ENCODE data around the gene CFAP58.
A peak's percentile ranks its signal among the peaks of the same experiment; 100 is the strongest.

Gene CFAP58

GRCh38 chr10:104334561-104334960 is 19.1 kb upstream of the CFAP58 start:
- no peak for DNase-seq (ENCODE audit: low spot score)

DNA sequence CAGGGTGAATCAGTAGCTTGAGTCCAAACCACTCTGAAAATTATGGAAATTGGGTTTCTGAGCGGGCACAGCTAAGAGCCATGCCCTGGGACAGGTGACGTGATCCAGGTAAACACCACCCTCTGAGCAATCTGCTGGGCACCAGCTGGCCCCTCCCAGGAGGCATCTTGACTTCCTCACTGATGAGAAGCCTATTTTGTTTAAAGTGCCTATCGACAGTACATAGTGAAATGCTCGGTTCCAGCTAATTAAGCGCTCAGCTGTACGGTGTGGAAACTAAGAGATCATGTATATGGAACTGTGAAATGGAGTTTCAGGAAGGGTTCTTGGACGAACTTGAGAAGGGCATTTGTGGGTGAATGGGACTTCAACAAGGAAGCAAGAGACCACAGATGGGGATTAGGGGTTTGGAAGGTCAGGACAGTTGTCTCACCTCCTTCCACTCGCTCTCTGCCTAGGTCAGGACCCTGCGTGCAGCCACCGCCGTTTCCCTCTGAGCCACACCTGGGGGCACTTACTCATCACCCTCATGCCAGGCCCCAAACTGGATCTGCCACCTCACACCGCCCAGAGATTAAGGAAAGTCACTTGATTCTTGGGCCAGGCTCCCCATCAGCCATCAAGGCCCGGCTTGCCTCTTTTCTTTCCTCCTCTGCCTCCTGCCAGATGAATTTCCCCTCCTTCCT is 18.5 kb upstream of the CFAP58 start:
- DNase-seq (ENCODE audit: low spot score) = no peak

DNA sequence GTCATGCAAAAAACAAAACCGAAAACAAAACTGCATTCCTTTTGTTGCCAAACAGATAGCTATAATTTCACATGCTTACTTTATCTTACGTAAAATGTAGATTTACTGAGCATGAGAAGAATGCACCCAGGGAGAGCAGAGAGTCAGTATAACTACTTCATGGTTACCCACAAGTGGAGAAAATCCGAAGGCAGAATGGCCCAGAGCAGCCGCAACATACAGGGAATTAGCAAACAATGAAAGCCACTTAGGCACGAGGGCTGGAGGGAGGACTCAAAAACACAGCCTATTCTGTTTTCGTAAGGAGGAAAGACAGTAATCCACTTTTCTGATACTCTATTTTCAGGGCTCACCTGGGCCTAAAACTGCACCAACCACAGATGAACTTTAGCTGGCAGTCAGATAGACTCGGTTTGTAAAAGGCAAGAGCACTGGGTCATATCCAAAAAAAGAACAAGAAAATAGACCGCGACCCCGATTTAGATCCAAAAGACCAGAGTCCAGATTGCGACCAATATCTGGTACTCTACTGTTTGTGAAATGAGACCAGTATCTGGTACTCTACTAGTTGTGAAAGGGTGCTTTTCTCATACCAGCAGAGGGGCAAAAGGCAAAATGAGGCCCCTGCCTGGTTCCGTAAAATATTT is 16.7 kb upstream of the CFAP58 start:
- peak; percentile 28 for DNase-seq (ENCODE audit: low spot score)

- peak; percentile 20 for DNase-seq (ENCODE audit: low spot score)
Observed at GRCh38 chr10:104337521-104337984, 16.1 kb upstream of the CFAP58 start.

DNA sequence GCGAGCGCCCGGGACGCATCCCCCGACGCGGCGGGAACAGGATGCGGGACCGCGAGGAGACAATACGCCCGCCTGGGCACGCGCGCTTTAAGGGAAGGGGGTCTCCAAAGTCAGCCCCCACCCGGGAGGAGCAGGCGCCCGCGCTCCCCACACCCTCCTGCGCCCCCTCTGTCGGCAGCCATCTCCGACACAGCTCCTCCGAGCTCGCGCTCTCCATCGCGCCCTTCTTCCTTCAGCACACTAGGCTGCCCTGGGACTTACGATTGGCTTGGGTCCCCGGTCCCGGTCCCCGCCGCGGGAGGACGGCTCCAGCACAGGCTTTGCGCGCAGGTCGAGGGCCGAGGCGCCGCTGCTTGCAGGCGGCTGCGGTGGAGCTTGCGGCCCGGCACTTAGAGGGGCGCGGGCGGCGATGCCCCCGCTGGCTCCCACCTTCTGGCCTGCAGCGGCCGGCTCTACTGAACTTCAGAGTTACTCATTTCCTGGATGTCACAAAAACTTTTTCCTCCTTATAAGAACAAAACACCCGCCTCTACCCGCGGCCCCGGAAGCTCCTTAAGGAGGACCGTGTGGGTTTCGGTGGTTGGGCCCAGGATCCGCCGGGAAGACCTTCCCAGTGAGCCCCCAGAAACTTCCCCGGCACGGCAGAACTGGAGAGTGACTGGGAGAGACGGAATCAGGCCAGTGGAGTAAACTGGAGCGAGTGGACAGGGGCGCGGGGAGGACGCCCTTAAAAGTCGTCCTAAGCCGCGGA is 15.5 kb upstream of the CFAP58 start, which contains the start of gene ITPRIP:
ITPRIP (minus strand) TSS at position 481 of the 751 bp plus-strand sequence. CDS start 22,414 bp downstream, outside the sequence.
- peak; percentile 53 for DNase-seq (ENCODE audit: low spot score)

DNA sequence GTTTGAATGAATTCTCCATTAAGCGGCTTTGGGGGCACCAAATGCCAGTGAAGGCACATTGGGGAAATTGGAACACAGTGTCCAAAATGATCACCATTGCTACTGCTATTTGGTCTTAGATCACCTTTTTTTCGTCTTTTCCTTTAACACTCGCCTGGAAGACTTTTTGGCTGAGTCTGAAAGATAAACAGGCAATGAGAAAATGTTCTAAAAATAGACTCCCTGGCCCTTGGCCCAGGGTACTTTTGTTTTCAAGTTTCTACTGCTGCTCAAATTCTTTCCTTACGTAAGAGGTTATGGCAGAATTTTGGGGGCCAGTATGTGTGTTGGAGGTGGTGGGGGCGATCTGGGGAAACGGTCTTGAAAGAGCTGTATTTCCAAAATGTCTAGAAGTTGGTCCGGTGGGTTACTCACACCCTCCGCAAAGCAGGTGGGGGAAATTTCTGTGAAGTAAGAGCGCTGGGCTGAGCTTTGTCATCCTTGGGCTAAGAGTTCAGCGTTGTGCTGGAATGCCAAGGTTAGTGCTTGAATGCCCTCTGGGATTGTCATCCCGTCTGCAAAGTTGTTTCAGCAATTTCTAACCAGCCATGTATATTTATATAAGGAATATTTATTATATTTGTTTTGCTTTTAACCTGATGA is 14.0 kb upstream of the CFAP58 start:
- peak; percentile 60 for DNase-seq (ENCODE audit: low spot score)

DNA sequence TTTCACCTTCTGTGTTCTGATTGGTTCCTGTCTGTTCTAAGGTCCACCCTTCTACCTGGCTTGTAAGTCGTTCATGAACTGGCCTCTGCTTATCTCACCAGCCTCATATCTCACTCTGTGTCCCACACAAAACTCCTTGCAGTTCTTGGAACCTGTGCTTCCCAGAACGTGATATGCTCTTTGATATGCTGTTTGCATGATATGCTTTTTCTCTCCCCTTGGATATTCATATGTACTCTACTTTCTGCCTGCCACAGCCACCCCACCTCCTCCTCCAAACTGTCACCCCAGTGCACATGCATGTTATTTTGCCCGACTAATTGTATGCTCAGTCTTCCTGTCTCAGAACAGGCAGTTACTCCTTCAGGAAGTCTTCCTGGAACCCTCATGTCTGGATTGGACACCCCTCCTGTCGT is 13.5 kb upstream of the CFAP58 start:
- DNase-seq (ENCODE audit: low spot score) = peak; percentile 70

GRCh38 chr10:104340641-104341040 is 13.0 kb upstream of the CFAP58 start:
- no peak for DNase-seq (ENCODE audit: low spot score)

- DNase-seq (ENCODE audit: low spot score) = no peak
Observed at GRCh38 chr10:104342941-104343411, 10.7 kb upstream of the CFAP58 start.

- no peak for DNase-seq (ENCODE audit: low spot score)
Observed at GRCh38 chr10:104344219-104344618, 9.4 kb upstream of the CFAP58 start.

DNA sequence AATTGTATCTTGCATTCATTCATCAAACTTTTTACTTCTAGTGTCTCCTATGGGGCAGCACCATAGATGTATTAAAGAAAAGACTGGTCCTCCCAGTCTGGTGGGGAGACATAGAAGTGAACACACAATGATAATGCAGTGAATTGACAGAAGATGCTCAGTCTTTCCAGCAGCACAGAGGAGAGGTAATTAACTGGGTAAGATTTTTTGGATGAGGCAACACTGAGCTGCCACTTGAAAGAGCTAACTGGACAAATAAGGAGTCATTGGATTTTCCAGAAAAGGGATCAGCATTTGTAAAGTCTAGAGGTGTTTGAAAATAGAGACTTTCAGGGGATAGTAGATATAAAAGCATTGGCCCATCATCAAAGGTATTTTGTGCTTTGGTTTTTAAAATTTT is 8.1 kb upstream of the CFAP58 start:
- no peak for DNase-seq (ENCODE audit: low spot score)

- DNase-seq (ENCODE audit: low spot score) = no peak
Observed at GRCh38 chr10:104345941-104346340, 7.7 kb upstream of the CFAP58 start.

DNA sequence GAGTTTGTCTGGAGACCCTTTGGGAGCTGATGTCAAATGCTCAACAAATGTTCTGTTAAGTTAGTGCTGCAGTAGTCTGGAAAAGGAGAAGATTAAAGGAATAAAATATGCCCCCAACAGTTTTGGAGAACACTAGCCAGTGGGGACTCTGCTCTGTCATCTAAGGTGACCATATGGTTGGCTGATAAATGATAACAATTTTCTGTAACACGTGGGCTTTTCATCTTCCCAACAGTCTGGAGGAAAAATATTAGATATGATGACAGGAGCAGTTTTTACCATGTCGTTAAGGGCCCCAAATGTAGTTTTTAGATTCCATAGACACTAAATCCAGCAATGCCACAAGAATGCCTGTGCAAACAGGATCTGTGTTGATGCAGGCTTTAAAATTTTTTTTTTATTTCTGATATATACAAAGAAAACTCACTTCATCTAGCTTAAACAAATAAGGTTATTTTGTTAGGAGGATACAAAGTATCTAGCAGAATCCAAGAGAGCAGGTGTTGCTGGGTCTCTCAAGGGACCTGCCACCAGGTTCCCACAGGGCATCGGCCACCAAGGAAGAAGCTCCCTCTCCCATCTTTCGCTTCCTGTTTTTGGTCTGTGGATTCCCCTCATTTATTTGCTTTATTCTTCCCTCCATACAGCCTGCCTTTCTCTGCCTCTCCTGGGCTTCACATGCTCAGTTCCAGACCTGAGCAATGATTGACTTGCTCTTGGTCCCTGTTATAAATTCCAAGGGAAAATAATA is 6.2 kb upstream of the CFAP58 start:
- DNase-seq (ENCODE audit: low spot score) = peak; percentile 36

- no peak for DNase-seq (ENCODE audit: low spot score)
Observed at GRCh38 chr10:104348601-104349000, 5.0 kb upstream of the CFAP58 start.

DNA sequence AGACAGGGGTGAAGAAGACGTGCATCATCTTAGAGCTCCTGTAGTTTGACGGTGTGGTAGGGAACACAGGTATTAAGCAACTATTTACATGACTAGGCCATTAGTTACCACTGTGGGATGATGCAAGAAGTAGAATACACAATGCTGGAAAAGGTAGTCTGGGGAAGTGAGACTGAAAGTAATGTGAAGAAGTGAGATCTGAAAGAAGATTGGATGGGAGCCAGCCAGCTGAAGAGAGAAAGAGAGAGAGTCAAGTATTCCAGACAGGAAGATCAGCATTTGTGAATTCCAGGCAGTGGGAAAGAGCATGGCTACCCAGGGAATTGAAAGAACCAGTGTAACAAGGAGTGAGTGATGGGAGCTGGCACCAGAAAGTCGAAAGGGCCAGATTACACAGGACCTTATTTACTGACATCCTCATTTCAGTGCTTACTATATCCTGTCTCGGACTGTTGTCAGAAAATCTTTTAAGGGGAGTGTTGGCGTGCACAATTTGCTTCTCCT is 4.0 kb upstream of the CFAP58 start:
- peak; percentile 44 for DNase-seq (ENCODE audit: low spot score)

- DNase-seq (ENCODE audit: low spot score) = peak; percentile 85
Observed at GRCh38 chr10:104350127-104350635, 3.5 kb upstream of the CFAP58 start.

DNA sequence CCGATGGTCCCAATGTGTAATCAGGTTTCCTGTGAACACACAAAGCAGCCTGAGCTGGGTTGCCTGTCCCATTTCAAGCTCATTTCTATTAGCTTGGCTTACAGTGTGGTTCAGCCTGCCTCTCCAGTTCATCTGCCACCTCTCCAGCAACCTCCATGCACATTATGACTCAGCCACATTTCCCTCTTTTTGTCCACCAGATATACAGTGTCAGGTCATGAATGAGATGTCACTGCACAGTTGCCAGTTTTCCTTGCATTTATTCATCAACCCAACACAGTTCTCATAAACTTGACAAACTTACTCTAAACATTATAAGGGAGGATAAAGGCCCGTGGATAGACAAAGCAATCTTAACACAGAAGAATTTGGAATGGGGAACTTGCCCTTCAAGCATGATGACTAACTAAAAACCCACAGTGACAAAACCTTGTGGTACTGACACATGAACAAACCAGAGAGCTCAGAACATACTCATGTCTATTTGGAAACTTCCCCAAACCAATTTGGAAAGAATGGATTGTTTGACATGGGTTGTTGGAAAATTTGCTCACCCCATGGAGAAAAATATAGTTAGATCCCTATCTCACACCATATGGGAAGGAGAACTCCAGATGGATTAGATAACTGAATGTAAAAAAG is 2.5 kb upstream of the CFAP58 start:
- DNase-seq (ENCODE audit: low spot score) = no peak

GRCh38 chr10:104351919-104352318 is 1.7 kb upstream of the CFAP58 start:
- peak; percentile 23 for DNase-seq (ENCODE audit: low spot score)

- DNase-seq (ENCODE audit: low spot score) = no peak
Observed at GRCh38 chr10:104359811-104360210, 6.2 kb downstream of the CFAP58 start.

DNA sequence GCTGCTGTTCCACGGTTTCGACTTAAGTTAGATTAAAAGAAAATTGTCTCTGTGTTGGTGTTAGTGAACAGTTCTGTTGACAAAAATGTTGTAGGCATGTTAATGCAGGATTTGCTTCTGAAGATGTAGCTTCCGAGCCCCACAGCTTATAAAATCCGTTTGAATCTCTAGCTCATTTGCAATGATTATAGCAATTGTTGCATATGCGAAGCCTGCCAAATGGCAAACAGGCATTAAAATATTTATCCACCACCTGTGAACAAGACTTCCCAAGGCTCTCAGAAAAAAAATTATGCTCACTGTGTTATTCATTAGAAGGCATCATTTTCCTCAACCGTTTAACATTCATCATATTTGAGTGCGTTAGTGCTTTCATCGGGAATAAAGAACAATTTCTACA is 14.3 kb downstream of the CFAP58 start:
- DNase-seq (ENCODE audit: low spot score) = no peak

DNA sequence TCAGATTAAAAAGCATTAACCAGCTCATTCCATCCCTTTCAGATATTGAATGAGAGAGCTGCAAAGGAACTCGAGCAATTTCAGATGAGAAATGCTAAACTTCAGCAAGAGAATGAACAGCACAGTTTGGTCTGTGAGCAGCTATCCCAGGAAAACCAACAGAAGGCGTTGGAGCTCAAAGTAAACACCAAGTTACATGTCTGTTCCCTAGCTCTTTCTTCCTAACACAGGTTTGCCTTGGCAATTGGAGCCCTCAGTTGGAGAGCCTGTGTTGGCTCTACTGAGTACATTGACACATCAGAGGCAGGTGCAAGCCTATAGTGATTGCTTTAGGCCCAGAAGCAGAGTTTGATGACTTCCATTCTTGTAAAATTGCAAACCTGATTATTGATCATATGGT is 14.7 kb downstream of the CFAP58 start:
- DNase-seq (ENCODE audit: low spot score) = no peak
